Measurements from ENCODE around the gene HYI.
"Not testable (repeated sequence)": the region's sequence is repeated elsewhere in the genome, so short reads cannot be mapped to it uniquely, and the experiment has no call there.

The HYI gene

GRCh38 chr1:43426221-43426620 lies 27.5 kb downstream of the HYI start:
- no peak for DNase-seq

GRCh38 chr1:43425045-43425444 lies 28.7 kb downstream of the HYI start:
- DNase-seq, result no peak

GRCh38 chr1:43423672-43424550 lies 29.8 kb downstream of the HYI start:
- peak; percentile 5 for DNase-seq

GRCh38 chr1:43422995-43423671 lies 30.6 kb downstream of the HYI start:
- DNase-seq, result no peak

- DNase-seq, result no peak
Measured at GRCh38 chr1:43421976-43422750, 31.6 kb downstream of the HYI start.

- no peak for DNase-seq
Measured at GRCh38 chr1:43421396-43421795, 32.3 kb downstream of the HYI start.

- DNase-seq, result no peak
Measured at GRCh38 chr1:43420874-43421273, 32.9 kb downstream of the HYI start.

- no peak for DNase-seq
Measured at GRCh38 chr1:43419627-43420425, 33.9 kb downstream of the HYI start.

- DNase-seq, result no peak
Measured at GRCh38 chr1:43418858-43419257, 34.9 kb downstream of the HYI start.

- no peak for DNase-seq
Measured at GRCh38 chr1:43415901-43416300, 37.8 kb downstream of the HYI start.

- DNase-seq, result peak; percentile 69
Measured at GRCh38 chr1:43414634-43415223, 39.0 kb downstream of the HYI start.

GRCh38 chr1:43413426-43413825 lies 40.3 kb downstream of the HYI start:
- DNase-seq, result not testable (repeated sequence)

- DNase-seq, result no peak
Measured at GRCh38 chr1:43410571-43410970, 43.2 kb downstream of the HYI start.

GRCh38 chr1:43405876-43406234 lies 47.9 kb downstream of the HYI start:
- DNase-seq, result no peak

- DNase-seq, result no peak
Measured at GRCh38 chr1:43405219-43405875, 48.4 kb downstream of the HYI start.

- no peak for DNase-seq
Measured at GRCh38 chr1:43404353-43404752, 49.4 kb downstream of the HYI start.

GRCh38 chr1:43402089-43402865 lies 51.5 kb downstream of the HYI start:
- no peak for DNase-seq
